ENCODE data around the gene GRN. TPM values are rescaled to one million over a fixed set of nuclear protein-coding genes. Genes with fewer than 3 reads are reported as not detected.

Gene GRN
- total and polyA plus RNA-seq, 2 of the 13 experiments (the other 11 are each of a cell fraction or from before 2014, with no cell fraction given), result 86.6 to 143 TPM

GRCh38 chr17:44323359-44324091 is 21.6 kb upstream of the GRN start (continued):
- TF ChIP-seq TSC22D2 (CRISPR knock-in tag; IDR thresholded peaks at IDR 0.05; ENCODE audit: borderline replicate concordance) (no peak), EEA1 (CRISPR knock-in tag; IDR thresholded peaks at IDR 0.05; ENCODE audit: borderline replicate concordance) (no peak), ZNF605 (CRISPR knock-in tag; IDR thresholded peaks at IDR 0.05) (no peak; the same call in 1 of the 2 replicates), ISX (CRISPR knock-in tag; conservative IDR thresholded peaks at IDR 0.05) (no peak), NR0B2 (CRISPR knock-in tag; IDR thresholded peaks at IDR 0.05) (no peak), ZBTB40 (IDR thresholded peaks at IDR 0.05) (no peak), ZBTB40 (CRISPR knock-in tag; IDR thresholded peaks at IDR 0.05) (no peak), POLR2AphosphoS2 (IDR thresholded peaks at IDR 0.05; ENCODE audit: low read depth, low read length) (no peak), ZNF703 (CRISPR knock-in tag; IDR thresholded peaks at IDR 0.05; ENCODE audit: borderline replicate concordance) (no peak), LCORL (IDR thresholded peaks at IDR 0.05) (no peak), LCORL (CRISPR knock-in tag; IDR thresholded peaks at IDR 0.05) (no peak), SP140L (CRISPR knock-in tag; IDR thresholded peaks at IDR 0.05; ENCODE audit: borderline replicate concordance) (no peak), DNMT3B (CRISPR knock-in tag; conservative IDR thresholded peaks at IDR 0.05) (no peak), RARA (CRISPR knock-in tag; IDR thresholded peaks at IDR 0.05) (peak; percentile 14; the same call in 1 of the 2 replicates), ZNF337 (CRISPR knock-in tag; IDR thresholded peaks at IDR 0.05; ENCODE audit: borderline replicate concordance, low read depth) (no peak), PLRG1 (conservative IDR thresholded peaks at IDR 0.05) (no peak), KDM1A (CRISPR knock-in tag; IDR thresholded peaks at IDR 0.05) (no peak), ZNF33A (CRISPR knock-in tag; IDR thresholded peaks at IDR 0.05; ENCODE audit: borderline replicate concordance) (no peak), SOX5 (CRISPR knock-in tag; IDR thresholded peaks at IDR 0.05; ENCODE audit: borderline replicate concordance) (no peak)
